Measurements from ENCODE around the gene CISH.

CISH gene

DNA sequence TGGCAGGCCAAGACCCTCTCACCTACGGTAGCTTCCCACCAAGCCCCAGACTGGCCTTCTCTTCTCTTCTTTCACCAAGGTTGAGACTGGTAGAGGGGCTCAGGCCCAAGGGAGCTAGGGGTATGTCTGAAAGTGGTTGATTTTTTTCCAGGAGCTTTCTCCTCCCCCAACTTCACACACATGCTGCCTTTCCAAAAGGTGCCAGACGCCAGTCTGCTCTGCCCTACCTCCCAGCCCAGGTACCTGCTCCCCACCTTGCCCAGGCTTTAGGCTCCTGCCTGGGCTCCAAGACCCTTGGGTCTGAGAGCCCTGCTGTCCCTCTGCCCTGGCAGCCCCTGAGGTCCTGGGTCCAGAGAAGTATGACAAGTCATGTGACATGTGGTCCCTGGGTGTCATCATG, 33.8 kb upstream of the CISH start:
- H3K27me3 ChIP-seq (replicated peaks): no peaks in the 10 kb centered on the region
- no peak for TF ChIP-seq CTCF (IDR thresholded peaks at IDR 0.05; ENCODE audit: low read depth, low read length, missing control alignments)
- H3K27ac ChIP-seq: no peak overlapping the region
- no peak overlapping the region for H3K4me3 ChIP-seq (ENCODE audit: low read depth, low read length)
- in situ Hi-C loops (cut with HindIII; ENCODE audit: low pct_ligation_motif_present, low sequenced_read_pairs): no loop called here
- no peaks in the 10 kb centered on the region for H3K36me3 ChIP-seq (replicated peaks)
- no peak for DNase-seq

DNA sequence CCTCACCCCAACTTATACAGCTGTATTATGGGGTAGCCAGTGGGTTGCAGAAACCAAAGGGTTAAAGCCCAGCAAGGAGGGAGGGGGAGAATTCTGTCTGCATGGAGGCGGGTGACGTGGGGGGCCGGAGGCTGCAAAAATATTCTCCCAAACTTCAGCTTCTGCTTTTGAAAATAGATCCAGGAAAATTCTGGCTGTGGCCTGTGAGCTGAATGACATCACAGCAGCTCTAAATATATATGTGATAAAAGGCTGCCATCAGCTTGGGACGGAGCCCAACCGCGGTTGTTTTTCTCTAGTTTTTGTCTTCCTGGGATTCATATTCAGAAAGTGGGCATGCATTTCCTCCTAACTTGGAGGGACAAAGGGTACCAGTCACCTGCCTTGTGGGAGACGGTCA, 33.0 kb upstream of the CISH start:
- Histone ChIP-seq H3K27ac (no peak overlapping the region), H3K27me3 (replicated peaks) (no peaks in the 10 kb centered on the region), H3K36me3 (replicated peaks) (no peaks in the 10 kb centered on the region), H3K4me3 (ENCODE audit: low read depth, low read length) (no peak overlapping the region)
- in situ Hi-C loops (cut with HindIII; ENCODE audit: low pct_ligation_motif_present, low sequenced_read_pairs): no loop called here
- no peak for DNase-seq
- no peak for TF ChIP-seq CTCF (IDR thresholded peaks at IDR 0.05; ENCODE audit: low read depth, low read length, missing control alignments)

- no peaks in the 10 kb centered on the region for H3K27me3 ChIP-seq (replicated peaks)
- no peak for DNase-seq
- no peaks in the 10 kb centered on the region for H3K36me3 ChIP-seq (replicated peaks)
- H3K27ac ChIP-seq: no peak overlapping the region
- in situ Hi-C loops (cut with HindIII; ENCODE audit: low pct_ligation_motif_present, low sequenced_read_pairs): no loop called here
- no peak overlapping the region for H3K4me3 ChIP-seq (ENCODE audit: low read depth, low read length)
- no peak for TF ChIP-seq CTCF (IDR thresholded peaks at IDR 0.05; ENCODE audit: low read depth, low read length, missing control alignments)
Measured at GRCh38 chr3:50642382-50642781, 30.8 kb upstream of the CISH start.

- H3K36me3 ChIP-seq (replicated peaks): no peaks in the 10 kb centered on the region
- H3K4me3 ChIP-seq (ENCODE audit: low read depth, low read length): no peak overlapping the region
- H3K27ac ChIP-seq: no peak overlapping the region
- H3K27me3 ChIP-seq (replicated peaks): no peaks in the 10 kb centered on the region
- in situ Hi-C loops (cut with HindIII; ENCODE audit: low pct_ligation_motif_present, low sequenced_read_pairs): no loop called here
- DNase-seq: peak; percentile 59
- no peak for TF ChIP-seq CTCF (IDR thresholded peaks at IDR 0.05; ENCODE audit: low read depth, low read length, missing control alignments)
Measured at GRCh38 chr3:50639055-50639494, 27.5 kb upstream of the CISH start.

- Histone ChIP-seq H3K4me3 (ENCODE audit: low read depth, low read length) (no peak overlapping the region), H3K27me3 (replicated peaks) (no peaks in the 10 kb centered on the region), H3K36me3 (replicated peaks) (no peaks in the 10 kb centered on the region), H3K27ac (no peak overlapping the region)
- no peak for TF ChIP-seq CTCF (IDR thresholded peaks at IDR 0.05; ENCODE audit: low read depth, low read length, missing control alignments)
- in situ Hi-C loops (cut with HindIII; ENCODE audit: low pct_ligation_motif_present, low sequenced_read_pairs): no loop called here
- DNase-seq: no peak
Measured at GRCh38 chr3:50637945-50638344, 26.4 kb upstream of the CISH start.

GRCh38 chr3:50637011-50637410, 25.4 kb upstream of the CISH start:
- H3K36me3 ChIP-seq (replicated peaks): no peaks in the 10 kb centered on the region
- H3K27me3 ChIP-seq (replicated peaks): no peaks in the 10 kb centered on the region
- H3K27ac ChIP-seq: no peak overlapping the region
- in situ Hi-C loops (cut with HindIII; ENCODE audit: low pct_ligation_motif_present, low sequenced_read_pairs): no loop called here
- no peak for TF ChIP-seq CTCF (IDR thresholded peaks at IDR 0.05; ENCODE audit: low read depth, low read length, missing control alignments)
- H3K4me3 ChIP-seq (ENCODE audit: low read depth, low read length): no peak overlapping the region
- DNase-seq: no peak
